WI38 (cell line): ENCODE measurements around the gene MN1.

Source experiments
- H3K4me3 ChIP-seq: 2 replicates; pipeline ENCODE4 v1.5.1; 2011; ENCODE audit warnings: low read depth, mild to moderate bottlenecking, control low read depth, low read length
- CTCF ChIP-seq: IDR thresholded peaks from 2 replicates; pipeline ENCODE4 v1.5.1; 2012; ENCODE audit warnings: low read depth, mild to moderate bottlenecking, control low read depth, low read length

The MN1 gene

GRCh38 chr22:27755521-27756211, 45.9 kb downstream of the MN1 start:
- no peak for TF ChIP-seq CTCF
- no peak overlapping the region for H3K4me3 ChIP-seq

DNA sequence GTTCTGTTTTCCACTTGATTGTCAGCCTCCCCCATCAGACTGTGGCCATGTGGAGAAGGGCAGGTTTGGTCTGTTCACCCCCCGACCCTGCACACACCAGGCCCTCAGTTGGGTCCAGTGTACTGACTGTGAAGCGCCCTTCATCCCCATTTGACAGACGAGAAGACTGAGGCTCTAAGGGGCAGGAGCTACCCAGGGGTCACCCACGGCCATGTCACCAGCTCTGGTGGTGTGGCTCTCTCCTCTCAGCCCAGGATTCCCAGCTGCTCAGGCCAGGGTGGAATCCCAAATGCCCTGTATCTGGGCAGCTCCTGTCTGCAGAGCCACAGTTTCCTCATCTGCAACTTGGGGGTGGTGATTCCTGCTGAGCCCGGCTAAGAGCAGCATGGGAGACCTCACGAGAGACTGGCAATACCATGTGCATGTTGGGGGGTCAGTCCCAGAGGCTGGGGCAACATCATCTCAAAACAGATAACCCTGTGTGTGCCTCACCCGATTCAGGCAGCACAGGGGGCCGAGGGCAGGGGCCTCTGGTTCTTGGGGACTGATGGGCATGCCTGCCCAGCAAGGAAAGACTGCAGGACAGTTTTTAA, 46.6 kb downstream of the MN1 start:
- no peak for TF ChIP-seq CTCF
- no peak overlapping the region for H3K4me3 ChIP-seq

- H3K4me3 ChIP-seq: no peak overlapping the region
- TF ChIP-seq CTCF: no peak
Measured at GRCh38 chr22:27754247-27754887, 47.2 kb downstream of the MN1 start.

DNA sequence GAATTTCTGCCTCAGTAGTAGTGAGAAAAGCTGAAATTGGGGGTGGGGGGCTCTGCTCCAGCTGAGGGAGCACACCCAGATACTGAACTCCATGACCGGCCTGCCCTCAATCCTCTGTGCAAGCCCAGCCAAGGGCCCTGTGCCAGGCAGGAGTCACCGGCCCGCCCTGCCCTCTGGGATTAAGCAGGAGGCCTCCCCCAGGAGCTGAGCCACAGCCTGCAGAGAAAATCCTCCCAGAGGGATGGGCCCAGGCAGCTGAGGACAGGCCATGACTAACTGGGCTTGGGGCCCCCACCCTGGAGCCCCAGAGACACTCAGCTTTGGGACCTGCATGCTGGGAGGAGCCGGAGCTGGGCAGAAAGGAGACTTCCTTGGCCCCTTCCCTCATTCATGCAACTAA, 48.8 kb downstream of the MN1 start:
- no peak overlapping the region for H3K4me3 ChIP-seq
- TF ChIP-seq CTCF: no peak

- TF ChIP-seq CTCF: no peak
- no peak overlapping the region for H3K4me3 ChIP-seq
Measured at GRCh38 chr22:27752141-27752540, 49.4 kb downstream of the MN1 start.

- TF ChIP-seq CTCF: no peak
- H3K4me3 ChIP-seq: no peak overlapping the region
Measured at GRCh38 chr22:27751277-27752070, 50.1 kb downstream of the MN1 start.
